ENCODE data around the gene MEAK7.

DNA sequence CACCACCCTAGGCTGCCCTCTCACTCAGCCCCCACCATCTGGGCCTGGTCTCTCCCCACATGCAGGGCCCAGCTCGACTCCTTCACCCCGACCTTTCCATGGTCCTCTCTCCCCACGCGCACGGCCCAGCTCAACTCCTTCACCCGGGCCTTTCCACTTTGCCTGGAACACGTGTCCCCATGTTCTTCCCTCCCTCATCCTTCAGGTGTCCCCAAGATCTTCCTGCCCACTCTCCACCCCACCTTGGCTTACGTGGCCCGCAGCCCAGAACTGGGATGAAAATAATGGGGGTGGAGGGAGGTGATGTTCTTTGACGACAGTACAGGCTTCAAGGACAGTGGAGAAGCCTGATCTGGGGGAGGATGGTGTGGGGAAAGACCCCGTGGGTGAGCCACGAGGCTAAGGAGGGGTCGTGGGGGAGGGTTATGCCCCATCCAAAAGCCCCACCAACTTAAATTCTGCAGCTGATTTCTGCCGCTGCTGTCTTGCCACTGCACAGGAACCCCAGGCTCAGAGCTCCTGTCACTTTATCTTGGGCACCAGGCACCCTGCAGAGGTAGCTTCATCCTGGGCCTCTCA lies 9.9 kb upstream of the MEAK7 start:
- TF ChIP-seq MAFK (IDR thresholded peaks at IDR 0.05; ENCODE audit: low read depth, low read length) (no peak), RNF2 (IDR thresholded peaks at IDR 0.05; ENCODE audit: borderline replicate concordance, low read depth, low read length, missing control alignments, poor library complexity, severe bottlenecking) (no peak), TEAD4 (IDR thresholded peaks at IDR 0.05; ENCODE audit: low read depth, low read length) (no peak), TAF1 (IDR thresholded peaks at IDR 0.05; ENCODE audit: low read depth, low read length) (no peak), CHD2 (IDR thresholded peaks at IDR 0.05; ENCODE audit: low read length) (no peak), POLR2A (IDR thresholded peaks at IDR 0.05; ENCODE audit: control extremely low read depth in 1 of 2, low read depth in 2 of 2, low read length in 2 of 2) (no peak), TBP (IDR thresholded peaks at IDR 0.05; ENCODE audit: low read depth, low read length) (no peak), RAD21 (IDR thresholded peaks at IDR 0.05 in 1 of 2, conservative IDR thresholded peaks at IDR 0.05 in 1 of 2; ENCODE audit: low read depth in 2 of 2, low read length in 2 of 2) (no peak), EP300 (IDR thresholded peaks at IDR 0.05; ENCODE audit: borderline replicate concordance in 1 of 2, low read depth in 2 of 2, low read length in 2 of 2) (no peak)
- TF ChIP-seq, protein P1, sequence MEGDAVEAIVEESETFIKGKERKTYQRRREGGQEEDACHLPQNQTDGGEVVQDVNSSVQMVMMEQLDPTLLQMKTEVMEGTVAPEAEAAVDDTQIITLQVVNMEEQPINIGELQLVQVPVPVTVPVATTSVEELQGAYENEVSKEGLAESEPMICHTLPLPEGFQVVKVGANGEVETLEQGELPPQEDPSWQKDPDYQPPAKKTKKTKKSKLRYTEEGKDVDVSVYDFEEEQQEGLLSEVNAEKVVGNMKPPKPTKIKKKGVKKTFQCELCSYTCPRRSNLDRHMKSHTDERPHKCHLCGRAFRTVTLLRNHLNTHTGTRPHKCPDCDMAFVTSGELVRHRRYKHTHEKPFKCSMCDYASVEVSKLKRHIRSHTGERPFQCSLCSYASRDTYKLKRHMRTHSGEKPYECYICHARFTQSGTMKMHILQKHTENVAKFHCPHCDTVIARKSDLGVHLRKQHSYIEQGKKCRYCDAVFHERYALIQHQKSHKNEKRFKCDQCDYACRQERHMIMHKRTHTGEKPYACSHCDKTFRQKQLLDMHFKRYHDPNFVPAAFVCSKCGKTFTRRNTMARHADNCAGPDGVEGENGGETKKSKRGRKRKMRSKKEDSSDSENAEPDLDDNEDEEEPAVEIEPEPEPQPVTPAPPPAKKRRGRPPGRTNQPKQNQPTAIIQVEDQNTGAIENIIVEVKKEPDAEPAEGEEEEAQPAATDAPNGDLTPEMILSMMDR (IDR thresholded peaks at IDR 0.05; ENCODE audit: control extremely low read depth in 1 of 3, insufficient read depth in 1 of 3, low read depth in 1 of 3, low read length in 3 of 3), result no peak
- TF ChIP-seq, protein P2, sequence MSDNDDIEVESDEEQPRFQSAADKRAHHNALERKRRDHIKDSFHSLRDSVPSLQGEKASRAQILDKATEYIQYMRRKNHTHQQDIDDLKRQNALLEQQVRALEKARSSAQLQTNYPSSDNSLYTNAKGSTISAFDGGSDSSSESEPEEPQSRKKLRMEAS (IDR thresholded peaks at IDR 0.05), result no peak
